ENCODE results near the gene CRLF2. TPM values are rescaled to one million over a fixed set of nuclear protein-coding genes. Genes with fewer than 3 reads are reported as not detected.
A peak's percentile ranks its signal among the peaks of the same experiment; 100 is the strongest.

CRLF2 gene
- total RNA-seq, 1 experiment from 2014 or later: 0.34 TPM

DNA sequence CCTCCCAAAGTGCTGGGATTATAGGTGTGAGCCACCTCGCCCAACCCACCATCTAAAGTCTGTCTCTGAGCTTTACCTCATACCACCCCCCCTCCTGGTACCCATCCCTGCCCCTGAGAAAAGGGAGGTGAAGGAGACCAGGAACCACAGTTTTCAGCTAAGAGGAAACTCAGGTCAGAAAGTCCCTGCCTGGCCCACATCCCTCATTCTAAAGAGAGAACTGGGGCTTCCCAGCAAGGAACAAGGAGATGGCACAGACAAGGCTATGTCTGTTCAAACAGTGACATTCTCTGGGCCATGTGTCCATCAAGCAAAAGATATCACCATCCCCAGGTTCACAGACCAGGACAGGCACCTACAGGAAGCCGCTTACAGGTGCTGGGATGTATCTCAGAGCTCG lies 40.4 kb upstream of the CRLF2 start (continued):
- TF ChIP-seq REST (IDR thresholded peaks at IDR 0.05; ENCODE audit: low read depth): no peak
- TF ChIP-seq ELF1 (IDR thresholded peaks at IDR 0.05; ENCODE audit: borderline replicate concordance, low read depth): no peak
- TF ChIP-seq ZNF274 (IDR thresholded peaks at IDR 0.05; ENCODE audit: low read depth, low read length): no peak
- TF ChIP-seq EZH2 (IDR thresholded peaks at IDR 0.05): no peak
- TF ChIP-seq SRF (IDR thresholded peaks at IDR 0.05; ENCODE audit: low read depth): no peak
- no peak for TF ChIP-seq FOSL1 (IDR thresholded peaks at IDR 0.05; ENCODE audit: low read depth)
- TF ChIP-seq ATF3 (IDR thresholded peaks at IDR 0.05): no peak

DNA sequence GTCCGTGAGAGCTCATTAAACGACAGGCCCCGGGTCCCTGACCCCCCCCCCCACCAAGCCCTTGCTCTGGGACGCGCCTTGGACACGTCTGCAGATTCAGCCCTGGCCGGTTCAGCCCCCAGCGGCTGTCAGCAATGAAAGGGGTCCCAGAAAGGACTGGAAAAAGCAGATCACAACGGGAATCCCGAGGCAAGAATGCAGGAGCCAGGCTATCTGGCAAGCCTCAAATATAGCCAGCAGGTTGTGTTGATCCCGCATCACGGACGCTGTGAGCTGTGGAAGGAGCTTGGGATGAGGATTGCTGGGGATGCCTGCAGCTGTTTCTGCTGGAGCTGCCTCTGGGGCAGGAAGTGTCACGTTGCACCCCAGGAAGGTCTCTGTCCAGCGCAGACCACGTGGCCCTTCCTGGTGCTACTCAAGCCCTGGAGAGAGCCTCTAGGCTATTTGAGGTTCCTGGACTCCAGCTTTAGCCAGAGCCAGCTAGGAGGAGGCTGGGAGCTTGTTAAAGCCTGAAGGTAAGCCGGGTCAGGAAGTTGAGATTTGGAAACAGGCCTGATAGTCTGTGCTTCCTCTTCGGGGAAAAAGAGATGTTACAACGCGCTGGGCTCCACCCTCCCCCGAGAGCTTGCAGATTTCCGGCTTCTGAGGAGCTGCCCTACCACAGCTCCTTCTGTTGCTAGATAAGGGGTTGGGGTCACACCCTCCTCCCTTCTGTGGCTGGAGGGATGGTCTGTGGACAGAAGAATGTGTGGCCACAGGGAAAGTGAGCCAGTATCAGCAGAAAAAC lies 36.8 kb upstream of the CRLF2 start:
- ChIA-PET CTCF (no interaction called here), RAD21 (ENCODE audit: low non-redundant PET in 1 of 2, low total read pairs in 2 of 2, uncharacterized antibody in 2 of 2, unreplicated experiment in 2 of 2) (no interaction called here), POLR2A (no interaction called here)
- peaks cover 7 to 37% of the 10 kb centered on the region in 2 experiments for H3K4me1 ChIP-seq (ENCODE audit: control insufficient read depth in 1 of 2, insufficient read depth in 2 of 2, low read length in 2 of 2)
- H2AFZ ChIP-seq (ENCODE audit: low read depth, low read length, poor library complexity, severe bottlenecking): no peak overlapping the region
- no peaks in the 10 kb centered on the region for H3K27me3 ChIP-seq (ENCODE audit: insufficient read depth, low read length)
- H3K4me3 ChIP-seq (replicated peaks in 1 of 2; ENCODE audit: low read depth in 1 of 2, low read length in 2 of 2): peak overlapping the region in 1 of 2 experiments; percentile 26; a peak in 2 of 4 replicates
- no peaks in the 10 kb centered on the region for H3K9me2 ChIP-seq (ENCODE audit: insufficient read depth)
- no peak for DNase-seq (ENCODE audit: low read depth, low spot score)
- peak overlapping the region; percentile 45; the same call in 1 of the 2 replicates for H3K27ac ChIP-seq (ENCODE audit: low read depth, low read length)
- BruUV-seq (replicated peaks): no TSS peak
- H3K79me2 ChIP-seq (ENCODE audit: insufficient read depth, low read length): no peaks in the 10 kb centered on the region
- H3K36me3 ChIP-seq (ENCODE audit: control insufficient read depth in 1 of 2, insufficient read depth in 2 of 2, low read length in 2 of 2): no peaks in the 10 kb centered on the region
- intact Hi-C loops (cut with micrococcal nuclease): no loop called here
- H3K4me2 ChIP-seq (ENCODE audit: low read length): peak overlapping the region; percentile 70
- peak overlapping the region; percentile 44 for H3K9ac ChIP-seq (ENCODE audit: low read length)
- peak; percentile 31; the same call in 1 of the 2 replicates for ATAC-seq
- H4K20me1 ChIP-seq (ENCODE audit: insufficient read depth): no peaks in the 10 kb centered on the region
- H3K9me3 ChIP-seq (ENCODE audit: control insufficient read depth in 1 of 2, insufficient read depth in 1 of 2, low read depth in 1 of 2, low read length in 2 of 2): no peaks in the 10 kb centered on the region
- TF ChIP-seq CEBPB (IDR thresholded peaks at IDR 0.05; ENCODE audit: low read depth): no peak
- TF ChIP-seq FOSL1 (IDR thresholded peaks at IDR 0.05; ENCODE audit: low read depth): no peak
- no peak for TF ChIP-seq ELF1 (IDR thresholded peaks at IDR 0.05; ENCODE audit: borderline replicate concordance, low read depth)
- TF ChIP-seq ATF3 (IDR thresholded peaks at IDR 0.05): no peak
- no peak for TF ChIP-seq SIN3A (IDR thresholded peaks at IDR 0.05; ENCODE audit: low read depth)
- TF ChIP-seq EZH2phosphoT487 (IDR thresholded peaks at IDR 0.05; ENCODE audit: borderline replicate concordance): no peak
- TF ChIP-seq ZNF274 (IDR thresholded peaks at IDR 0.05; ENCODE audit: low read depth, low read length): no peak
- TF ChIP-seq, protein P1, sequence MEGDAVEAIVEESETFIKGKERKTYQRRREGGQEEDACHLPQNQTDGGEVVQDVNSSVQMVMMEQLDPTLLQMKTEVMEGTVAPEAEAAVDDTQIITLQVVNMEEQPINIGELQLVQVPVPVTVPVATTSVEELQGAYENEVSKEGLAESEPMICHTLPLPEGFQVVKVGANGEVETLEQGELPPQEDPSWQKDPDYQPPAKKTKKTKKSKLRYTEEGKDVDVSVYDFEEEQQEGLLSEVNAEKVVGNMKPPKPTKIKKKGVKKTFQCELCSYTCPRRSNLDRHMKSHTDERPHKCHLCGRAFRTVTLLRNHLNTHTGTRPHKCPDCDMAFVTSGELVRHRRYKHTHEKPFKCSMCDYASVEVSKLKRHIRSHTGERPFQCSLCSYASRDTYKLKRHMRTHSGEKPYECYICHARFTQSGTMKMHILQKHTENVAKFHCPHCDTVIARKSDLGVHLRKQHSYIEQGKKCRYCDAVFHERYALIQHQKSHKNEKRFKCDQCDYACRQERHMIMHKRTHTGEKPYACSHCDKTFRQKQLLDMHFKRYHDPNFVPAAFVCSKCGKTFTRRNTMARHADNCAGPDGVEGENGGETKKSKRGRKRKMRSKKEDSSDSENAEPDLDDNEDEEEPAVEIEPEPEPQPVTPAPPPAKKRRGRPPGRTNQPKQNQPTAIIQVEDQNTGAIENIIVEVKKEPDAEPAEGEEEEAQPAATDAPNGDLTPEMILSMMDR (IDR thresholded peaks at IDR 0.05 in 2 of 3, conservative IDR thresholded peaks at IDR 0.05 in 1 of 3; ENCODE audit: borderline replicate concordance in 1 of 3, insufficient read depth in 1 of 3, low read depth in 2 of 3, low read length in 2 of 3): no peak
- no peak for TF ChIP-seq CBX3 (IDR thresholded peaks at IDR 0.05; ENCODE audit: low read depth)
- no peak for TF ChIP-seq YY1 (IDR thresholded peaks at IDR 0.05; ENCODE audit: extremely low read depth, insufficient replicate concordance, low read depth, low read length)
- no peak for TF ChIP-seq MAX (IDR thresholded peaks at IDR 0.05)
- TF ChIP-seq POLR2AphosphoS5 (IDR thresholded peaks at IDR 0.05; ENCODE audit: low read depth, low read length): no peak
- TF ChIP-seq SRF (IDR thresholded peaks at IDR 0.05; ENCODE audit: low read depth): no peak
- TF ChIP-seq POLR2A (IDR thresholded peaks at IDR 0.05; ENCODE audit: borderline replicate concordance, extremely low read depth, insufficient read depth, insufficient read length): no peak
- TF ChIP-seq JUND (IDR thresholded peaks at IDR 0.05): no peak
